ENCODE results near the gene SLU7. TPM values are rescaled to one million over a fixed set of nuclear protein-coding genes. Genes with fewer than 3 reads are reported as not detected.

SLU7 gene
- total RNA-seq, 4 donors from 2014 or later: 49.6 to 96.6 (median 64.9) TPM

GRCh38 chr5:160463740-160464465 is 45.0 kb upstream of the SLU7 start:
- ATAC-seq (ENCODE audit: low FRiP score): no peak
- DNase-seq (ENCODE audit: low spot score): no peak
- no peak for TF ChIP-seq CTCF (IDR thresholded peaks at IDR 0.05)

- no peak for TF ChIP-seq CTCF (IDR thresholded peaks at IDR 0.05)
- DNase-seq (ENCODE audit: low spot score): no peak
- no peak for ATAC-seq (ENCODE audit: low FRiP score)
Measured at GRCh38 chr5:160463227-160463626, 44.3 kb upstream of the SLU7 start.

DNA sequence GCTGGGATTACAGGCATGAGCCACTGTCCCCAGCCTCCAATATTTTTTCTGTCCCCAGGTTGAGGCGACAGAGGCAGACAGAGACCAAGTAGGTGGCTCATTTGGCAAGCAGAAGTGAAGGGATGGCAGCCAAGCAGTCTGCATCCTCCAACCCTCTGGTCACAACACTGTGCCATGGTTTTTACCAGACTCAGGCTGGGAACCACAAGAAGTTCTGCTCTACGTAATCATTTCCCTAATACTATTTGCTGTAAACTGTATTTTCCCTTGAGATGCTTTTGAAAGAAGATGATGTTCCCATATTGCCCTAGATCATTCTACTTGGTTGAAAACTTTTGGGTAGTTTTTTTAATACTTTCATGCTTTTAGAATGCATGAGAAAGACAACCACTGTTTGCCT is 43.3 kb upstream of the SLU7 start:
- no peak for DNase-seq (ENCODE audit: low spot score)
- TF ChIP-seq CTCF (IDR thresholded peaks at IDR 0.05): no peak
- ATAC-seq (ENCODE audit: low FRiP score): no peak

DNA sequence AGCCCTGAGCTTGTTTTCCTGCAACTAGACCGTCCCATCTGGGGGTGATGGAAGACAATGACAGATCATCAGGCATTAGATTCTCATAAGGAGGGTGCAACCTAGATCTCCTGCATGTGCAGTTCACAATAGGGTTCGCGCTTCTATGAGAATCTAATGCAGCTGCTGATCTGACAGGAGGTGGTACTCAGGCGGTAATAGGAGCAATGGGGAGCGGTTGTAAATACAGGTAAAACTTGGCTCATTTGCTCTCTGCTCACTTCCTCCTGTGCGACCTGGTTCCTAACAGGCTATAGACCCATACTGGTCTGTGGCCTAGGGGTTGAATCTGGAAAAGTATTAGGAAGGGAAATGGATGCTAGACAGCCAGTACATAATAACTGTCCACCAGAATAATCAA is 42.5 kb upstream of the SLU7 start:
- no peak for DNase-seq (ENCODE audit: low spot score)
- no peak for TF ChIP-seq CTCF (IDR thresholded peaks at IDR 0.05)
- ATAC-seq (ENCODE audit: low FRiP score): no peak

GRCh38 chr5:160460377-160461049 is 41.6 kb upstream of the SLU7 start:
- ATAC-seq (ENCODE audit: low FRiP score) (no peak), DNase-seq (ENCODE audit: low spot score) (no peak)
- TF ChIP-seq CTCF (IDR thresholded peaks at IDR 0.05): no peak

GRCh38 chr5:160458806-160459800 is 40.2 kb upstream of the SLU7 start:
- DNase-seq (ENCODE audit: low spot score): no peak
- TF ChIP-seq CTCF (IDR thresholded peaks at IDR 0.05): no peak
- no peak for ATAC-seq (ENCODE audit: low FRiP score)

Data from omental fat pad (tissue), 4 donors.